Mesenchymal stem cell (in vitro differentiated cells and primary cell): ENCODE results near the gene BPI.

Experiments used
- DNase-seq: peaks from one replicate; pipeline ENCODE4 v3.0.0-alpha.2; 2013
- H2AFZ ChIP-seq: one replicate; pipeline ENCODE4 v1.6.1; 2013; ENCODE audit warnings: low read depth, mild to moderate bottlenecking, control low read depth, inconsistent platforms, low read length, moderate library complexity
- H2AK5ac ChIP-seq: 2 replicates; pipeline ENCODE4 v1.6.1; 2013; ENCODE audit warnings: low read length, moderate library complexity, mild to moderate bottlenecking, inconsistent platforms; ENCODE audit not compliant: severe bottlenecking
- H2BK120ac ChIP-seq: one replicate; pipeline ENCODE4 v1.6.1; 2013; ENCODE audit warnings: low read depth, mild to moderate bottlenecking, inconsistent platforms, low read length, moderate library complexity
- H2BK12ac ChIP-seq, 2 experiments: one replicate each; pipeline ENCODE4 v1.6.1; 2013; ENCODE audit warnings: inconsistent platforms in 2 of 2, low read length in 2 of 2, mild to moderate bottlenecking in 2 of 2, moderate library complexity in 2 of 2, control low read depth in 1 of 2
- H2BK15ac ChIP-seq: one replicate; pipeline ENCODE4 v1.6.1; 2013; ENCODE audit warnings: mild to moderate bottlenecking, low read depth, inconsistent platforms; ENCODE audit not compliant: poor library complexity, severe bottlenecking
- H2BK5ac ChIP-seq: 2 replicates; pipeline ENCODE4 v1.6.1; 2013; ENCODE audit warnings: low read depth, mild to moderate bottlenecking, low read length, control low read depth, inconsistent platforms; ENCODE audit not compliant: poor library complexity, severe bottlenecking
- H3K14ac ChIP-seq, 2 experiments: one replicate each; pipeline ENCODE4 v1.6.1; 2013; ENCODE audit warnings: inconsistent platforms in 2 of 2, low read length in 2 of 2, control low read depth in 1 of 2, mild to moderate bottlenecking in 1 of 2, moderate library complexity in 1 of 2
- H3K18ac ChIP-seq, 2 experiments: one replicate each; pipeline ENCODE4 v1.6.1; 2013; ENCODE audit warnings: inconsistent platforms in 2 of 2, low read length in 2 of 2, control low read depth in 1 of 2, low read depth in 1 of 2, mild to moderate bottlenecking in 1 of 2
- H3K23ac ChIP-seq, 2 experiments: one replicate each; pipeline ENCODE4 v1.6.1; 2013; ENCODE audit warnings: inconsistent platforms in 2 of 2, low read length in 2 of 2, mild to moderate bottlenecking in 2 of 2, moderate library complexity in 2 of 2, control low read depth in 1 of 2
- H3K27ac ChIP-seq: 2 replicates; pipeline ENCODE4 v1.5.1; 2013; ENCODE audit warnings: mild to moderate bottlenecking, moderate library complexity, low read length, control low read depth, inconsistent platforms; ENCODE audit not compliant: poor library complexity, severe bottlenecking
- H3K27me3 ChIP-seq, 2 experiments: 2 replicates each; pipeline versions ENCODE4 v1.6.1 to v1.7.0; 2013; ENCODE audit warnings: low read length in 2 of 2, mild to moderate bottlenecking in 2 of 2, moderate library complexity in 2 of 2, control low read depth in 1 of 2, inconsistent platforms in 1 of 2; ENCODE audit not compliant: control insufficient read depth in 1 of 2, insufficient read depth in 1 of 2
- H3K36me3 ChIP-seq, 2 experiments: 2 replicates each; pipeline versions ENCODE4 v1.6.1 to v1.7.0; 2013; ENCODE audit warnings: low read length in 2 of 2, control low read depth in 1 of 2, inconsistent platforms in 1 of 2, low read depth in 1 of 2, mild to moderate bottlenecking in 1 of 2; ENCODE audit not compliant: insufficient read depth in 2 of 2, control insufficient read depth in 1 of 2
- H3K4ac ChIP-seq, 2 experiments: one replicate each; pipeline ENCODE4 v1.6.1; 2013; ENCODE audit warnings: inconsistent platforms in 2 of 2, low read length in 2 of 2, mild to moderate bottlenecking in 2 of 2, moderate library complexity in 2 of 2, control low read depth in 1 of 2, low read depth in 1 of 2
- H3K4me1 ChIP-seq: 2 replicates; pipeline ENCODE4 v1.6.1; 2013; ENCODE audit warnings: low read depth, low read length, control low read depth; ENCODE audit not compliant: control insufficient read depth, insufficient read depth
- H3K4me2 ChIP-seq: 2 replicates; pipeline ENCODE4 v1.6.1; 2013; ENCODE audit warnings: low read length, mild to moderate bottlenecking, inconsistent platforms; ENCODE audit not compliant: poor library complexity, severe bottlenecking
- H3K4me3 ChIP-seq, 2 experiments: 2 replicates each; pipeline versions ENCODE4 v1.5.1 to v1.7.0; 2013; ENCODE audit warnings: low read length in 2 of 2, mild to moderate bottlenecking in 2 of 2, control low read depth in 1 of 2, low read depth in 1 of 2; ENCODE audit not compliant: insufficient read depth in 1 of 2
- H3K79me1 ChIP-seq: replicated peaks from 2 replicates; pipeline ENCODE4 v1.6.1; 2013; ENCODE audit warnings: mild to moderate bottlenecking, control low read depth, low read length, inconsistent platforms; ENCODE audit not compliant: poor library complexity, severe bottlenecking
- H3K9ac ChIP-seq: 2 replicates; pipeline ENCODE4 v1.7.0; 2013; ENCODE audit warnings: mild to moderate bottlenecking, low read length, moderate library complexity
- H3K9me3 ChIP-seq: 2 replicates; pipeline ENCODE4 v1.7.0; 2013; ENCODE audit warnings: mild to moderate bottlenecking, low read length; ENCODE audit not compliant: control insufficient read depth
- H4K8ac ChIP-seq: one replicate; pipeline ENCODE4 v1.6.1; 2013; ENCODE audit warnings: inconsistent platforms, mild to moderate bottlenecking, low read length, moderate library complexity
- H4K91ac ChIP-seq: one replicate; pipeline ENCODE4 v1.6.1; 2013; ENCODE audit warnings: mild to moderate bottlenecking, low read length, inconsistent platforms
- WGBS: methylation state at CpG from one replicate; pipeline ENCODE4 v1.1.7; 2013; ENCODE audit warnings: mixed read lengths; 5-methylcytosine and 5-hydroxymethylcytosine counted together

Gene BPI

GRCh38 chr20:38358556-38358955 is 54.6 kb downstream of the BPI start:
- H3K18ac ChIP-seq, result no peak overlapping the region
- no peak overlapping the region for H2BK12ac ChIP-seq
- H2BK5ac ChIP-seq, result no peak overlapping the region
- no peak overlapping the region for H2BK120ac ChIP-seq
- DNase-seq, result no peak
- H3K27ac ChIP-seq, result no peak overlapping the region
- H3K9ac ChIP-seq, result no peak overlapping the region
- no peak overlapping the region for H2AFZ ChIP-seq
- H3K23ac ChIP-seq, result no peak overlapping the region
- H3K9me3 ChIP-seq, result no peaks in the 10 kb centered on the region
- no peak overlapping the region for H2AK5ac ChIP-seq
- H3K4ac ChIP-seq, result no peak overlapping the region
- H3K4me3 ChIP-seq, result no peak overlapping the region
- peaks cover 3% of the 10 kb centered on the region for H3K4me1 ChIP-seq
- H3K79me1 ChIP-seq, result no peaks in the 10 kb centered on the region
- H4K91ac ChIP-seq, result no peak overlapping the region
- H3K4me2 ChIP-seq, result no peak overlapping the region
- H3K36me3 ChIP-seq, result no peaks in the 10 kb centered on the region
- no peak overlapping the region for H4K8ac ChIP-seq
- H2BK15ac ChIP-seq, result no peak overlapping the region
- H3K27me3 ChIP-seq, result peaks cover 2 to 14% of the 10 kb centered on the region in 2 experiments
- 83% methylated on average over 7 of the region's 7 CpGs for WGBS
- H3K14ac ChIP-seq, result no peak overlapping the region

- DNase-seq, result no peak
- Histone ChIP-seq H3K4me1 (no peaks in the 10 kb centered on the region), H3K4me2 (no peak overlapping the region), H2AFZ (no peak overlapping the region), H3K14ac (no peak overlapping the region), H2BK120ac (no peak overlapping the region), H3K9ac (no peak overlapping the region), H2BK12ac (no peak overlapping the region), H3K36me3 (no peaks in the 10 kb centered on the region), H3K18ac (no peak overlapping the region), H3K9me3 (no peaks in the 10 kb centered on the region), H2BK5ac (no peak overlapping the region), H3K4ac (no peak overlapping the region), H3K79me1 (no peaks in the 10 kb centered on the region), H3K4me3 (no peak overlapping the region), H2AK5ac (no peak overlapping the region), H3K27me3 (peaks cover 12 to 21% of the 10 kb centered on the region in 2 experiments), H3K27ac (no peak overlapping the region), H4K91ac (no peak overlapping the region), H4K8ac (no peak overlapping the region), H3K23ac (no peak overlapping the region), H2BK15ac (no peak overlapping the region)
- 88% methylated on average over 8 of the region's 8 CpGs for WGBS
Measured at GRCh38 chr20:38363004-38363747, 59.2 kb downstream of the BPI start.

- H3K14ac ChIP-seq, result no peak overlapping the region
- no peak overlapping the region for H4K8ac ChIP-seq
- H3K23ac ChIP-seq, result no peak overlapping the region
- no peaks in the 10 kb centered on the region for H3K79me1 ChIP-seq
- peaks cover 24 to 45% of the 10 kb centered on the region in 2 experiments for H3K27me3 ChIP-seq
- no peaks in the 10 kb centered on the region for H3K36me3 ChIP-seq
- no peak overlapping the region for H3K18ac ChIP-seq
- no peak overlapping the region for H3K4me2 ChIP-seq
- no peak for DNase-seq
- no peak overlapping the region for H3K4ac ChIP-seq
- H3K9me3 ChIP-seq, result no peaks in the 10 kb centered on the region
- no peak overlapping the region for H4K91ac ChIP-seq
- 55% methylated on average over 2 of the region's 2 CpGs for WGBS
- H2BK120ac ChIP-seq, result no peak overlapping the region
- H2BK12ac ChIP-seq, result no peak overlapping the region
- H2AK5ac ChIP-seq, result no peak overlapping the region
- H2AFZ ChIP-seq, result no peak overlapping the region
- H3K4me3 ChIP-seq, result no peak overlapping the region
- H3K9ac ChIP-seq, result no peak overlapping the region
- no peak overlapping the region for H3K27ac ChIP-seq
- no peak overlapping the region for H2BK15ac ChIP-seq
- H3K4me1 ChIP-seq, result no peaks in the 10 kb centered on the region
- H2BK5ac ChIP-seq, result no peak overlapping the region
Measured at GRCh38 chr20:38369389-38369788, 65.4 kb downstream of the BPI start.

GRCh38 chr20:38372806-38373205 is 68.8 kb downstream of the BPI start:
- H3K18ac ChIP-seq, result no peak overlapping the region
- H2BK120ac ChIP-seq, result no peak overlapping the region
- peaks cover 40 to 56% of the 10 kb centered on the region in 2 experiments for H3K27me3 ChIP-seq
- no peak overlapping the region for H3K27ac ChIP-seq
- no peak overlapping the region for H4K91ac ChIP-seq
- no peak for DNase-seq
- no peak overlapping the region for H2BK5ac ChIP-seq
- H3K79me1 ChIP-seq, result no peaks in the 10 kb centered on the region
- H3K14ac ChIP-seq, result no peak overlapping the region
- H3K4ac ChIP-seq, result no peak overlapping the region
- H3K9me3 ChIP-seq, result no peaks in the 10 kb centered on the region
- H3K9ac ChIP-seq, result no peak overlapping the region
- H4K8ac ChIP-seq, result no peak overlapping the region
- H2BK15ac ChIP-seq, result no peak overlapping the region
- no peak overlapping the region for H2BK12ac ChIP-seq
- no peak overlapping the region for H3K4me2 ChIP-seq
- H3K23ac ChIP-seq, result no peak overlapping the region
- no peak overlapping the region for H2AK5ac ChIP-seq
- no peak overlapping the region for H3K4me3 ChIP-seq
- WGBS, result 68% methylated on average over 2 of the region's 5 CpGs
- H3K36me3 ChIP-seq, result no peaks in the 10 kb centered on the region
- H2AFZ ChIP-seq, result no peak overlapping the region
- H3K4me1 ChIP-seq, result no peaks in the 10 kb centered on the region
